Measurements from ENCODE around the gene SLC29A3. TPM values are rescaled to one million over a fixed set of nuclear protein-coding genes. Genes with fewer than 3 reads are reported as not detected.

Gene SLC29A3
- polyA plus RNA-seq, 1 donor (not counting 4 experiments of a cell fraction or from before 2014, with no cell fraction given): 0.52 TPM

- Histone ChIP-seq H3K9ac (ENCODE audit: control insufficient read depth, extremely low read depth, insufficient read depth, low read length) (no peak overlapping the region), H2AFZ (ENCODE audit: control insufficient read depth, low read length) (no peak overlapping the region), H3K4me1 (ENCODE audit: control insufficient read depth, extremely low read depth, insufficient read depth, low read length) (peaks cover 10% of the 10 kb centered on the region), H3K4me3 (ENCODE audit: control insufficient read depth in 2 of 3, extremely low read depth in 1 of 3, insufficient read depth in 2 of 3, low read depth in 1 of 3, low read length in 3 of 3) (no peak overlapping the region), H3K79me2 (ENCODE audit: control insufficient read depth, insufficient read depth, low read length) (no peaks in the 10 kb centered on the region), H3K27me3 (ENCODE audit: control insufficient read depth, extremely low read depth, insufficient read depth, low read length) (no peaks in the 10 kb centered on the region), H3K27ac (ENCODE audit: control insufficient read depth, insufficient read depth, low read length) (no peak overlapping the region), H3K36me3 (ENCODE audit: control insufficient read depth in 2 of 2, extremely low read depth in 1 of 2, insufficient read depth in 2 of 2, low read length in 2 of 2) (no peaks in the 10 kb centered on the region), H4K20me1 (ENCODE audit: control insufficient read depth, extremely low read depth, insufficient read depth, low read length) (no peaks in the 10 kb centered on the region), H3K9me3 (ENCODE audit: control insufficient read depth, low read depth, low read length) (no peaks in the 10 kb centered on the region), H3K4me2 (ENCODE audit: control insufficient read depth, extremely low read depth, insufficient read depth, low read depth, low read length) (no peak overlapping the region), H3K9me1 (ENCODE audit: control insufficient read depth, extremely low read depth, insufficient read depth, low read length) (no peaks in the 10 kb centered on the region)
- dilution Hi-C loops (cut with MboI; ENCODE audit: extremely low pct_ligation_motif_present, low sequenced_read_pairs): no loop called here
- FAIRE-seq (no peak), DNase-seq (ENCODE audit: low read depth, low spot score) (no peak)
- no peak for TF ChIP-seq EZH2 (IDR thresholded peaks at IDR 0.05; ENCODE audit: low read length)
- TF ChIP-seq, protein P1, sequence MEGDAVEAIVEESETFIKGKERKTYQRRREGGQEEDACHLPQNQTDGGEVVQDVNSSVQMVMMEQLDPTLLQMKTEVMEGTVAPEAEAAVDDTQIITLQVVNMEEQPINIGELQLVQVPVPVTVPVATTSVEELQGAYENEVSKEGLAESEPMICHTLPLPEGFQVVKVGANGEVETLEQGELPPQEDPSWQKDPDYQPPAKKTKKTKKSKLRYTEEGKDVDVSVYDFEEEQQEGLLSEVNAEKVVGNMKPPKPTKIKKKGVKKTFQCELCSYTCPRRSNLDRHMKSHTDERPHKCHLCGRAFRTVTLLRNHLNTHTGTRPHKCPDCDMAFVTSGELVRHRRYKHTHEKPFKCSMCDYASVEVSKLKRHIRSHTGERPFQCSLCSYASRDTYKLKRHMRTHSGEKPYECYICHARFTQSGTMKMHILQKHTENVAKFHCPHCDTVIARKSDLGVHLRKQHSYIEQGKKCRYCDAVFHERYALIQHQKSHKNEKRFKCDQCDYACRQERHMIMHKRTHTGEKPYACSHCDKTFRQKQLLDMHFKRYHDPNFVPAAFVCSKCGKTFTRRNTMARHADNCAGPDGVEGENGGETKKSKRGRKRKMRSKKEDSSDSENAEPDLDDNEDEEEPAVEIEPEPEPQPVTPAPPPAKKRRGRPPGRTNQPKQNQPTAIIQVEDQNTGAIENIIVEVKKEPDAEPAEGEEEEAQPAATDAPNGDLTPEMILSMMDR (optimal IDR thresholded peaks at IDR 0.05 in 1 of 3, IDR thresholded peaks at IDR 0.05 in 1 of 3, conservative IDR thresholded peaks at IDR 0.05 in 1 of 3; ENCODE audit: extremely low read depth in 1 of 3, insufficient read depth in 2 of 3, low read length in 3 of 3): no peak
Measured at GRCh38 chr10:71274901-71275796, 43.9 kb upstream of the SLC29A3 start.

- FAIRE-seq (no peak), DNase-seq (ENCODE audit: low read depth, low spot score) (no peak)
- Histone ChIP-seq H3K79me2 (ENCODE audit: control insufficient read depth, insufficient read depth, low read length) (no peaks in the 10 kb centered on the region), H3K27ac (ENCODE audit: control insufficient read depth, insufficient read depth, low read length) (no peak overlapping the region), H4K20me1 (ENCODE audit: control insufficient read depth, extremely low read depth, insufficient read depth, low read length) (no peaks in the 10 kb centered on the region), H3K27me3 (ENCODE audit: control insufficient read depth, extremely low read depth, insufficient read depth, low read length) (no peaks in the 10 kb centered on the region), H3K9ac (ENCODE audit: control insufficient read depth, extremely low read depth, insufficient read depth, low read length) (no peak overlapping the region), H3K4me3 (ENCODE audit: control insufficient read depth in 2 of 3, extremely low read depth in 1 of 3, insufficient read depth in 2 of 3, low read depth in 1 of 3, low read length in 3 of 3) (no peak overlapping the region), H3K4me2 (ENCODE audit: control insufficient read depth, extremely low read depth, insufficient read depth, low read depth, low read length) (no peak overlapping the region), H3K9me3 (ENCODE audit: control insufficient read depth, low read depth, low read length) (no peaks in the 10 kb centered on the region), H3K4me1 (ENCODE audit: control insufficient read depth, extremely low read depth, insufficient read depth, low read length) (peaks cover 6% of the 10 kb centered on the region), H3K36me3 (ENCODE audit: control insufficient read depth in 2 of 2, extremely low read depth in 1 of 2, insufficient read depth in 2 of 2, low read length in 2 of 2) (no peaks in the 10 kb centered on the region), H3K9me1 (ENCODE audit: control insufficient read depth, extremely low read depth, insufficient read depth, low read length) (no peaks in the 10 kb centered on the region), H2AFZ (ENCODE audit: control insufficient read depth, low read length) (no peak overlapping the region)
- TF ChIP-seq, protein P1 (optimal IDR thresholded peaks at IDR 0.05 in 1 of 3, IDR thresholded peaks at IDR 0.05 in 1 of 3, conservative IDR thresholded peaks at IDR 0.05 in 1 of 3; ENCODE audit: extremely low read depth in 1 of 3, insufficient read depth in 2 of 3, low read length in 3 of 3): no peak
- TF ChIP-seq EZH2 (IDR thresholded peaks at IDR 0.05; ENCODE audit: low read length): no peak
- dilution Hi-C loops (cut with MboI; ENCODE audit: extremely low pct_ligation_motif_present, low sequenced_read_pairs): no loop called here
Measured at GRCh38 chr10:71276873-71277272, 42.2 kb upstream of the SLC29A3 start.
